SIG-M5 treated with dmso at 0.1 percent for 504 hours (cell line): ENCODE data around the gene ECHDC1.
"Not testable (repeated sequence)": the region's sequence is repeated elsewhere in the genome, so short reads cannot be mapped to it uniquely, and the experiment has no call there.

ENCODE experiments used
- DNase-seq: peaks from one replicate; lab custom pipeline; 2025; ENCODE audit not compliant: unreplicated experiment; lab: John Stamatoyannopoulos, UW

Gene ECHDC1, protein sequence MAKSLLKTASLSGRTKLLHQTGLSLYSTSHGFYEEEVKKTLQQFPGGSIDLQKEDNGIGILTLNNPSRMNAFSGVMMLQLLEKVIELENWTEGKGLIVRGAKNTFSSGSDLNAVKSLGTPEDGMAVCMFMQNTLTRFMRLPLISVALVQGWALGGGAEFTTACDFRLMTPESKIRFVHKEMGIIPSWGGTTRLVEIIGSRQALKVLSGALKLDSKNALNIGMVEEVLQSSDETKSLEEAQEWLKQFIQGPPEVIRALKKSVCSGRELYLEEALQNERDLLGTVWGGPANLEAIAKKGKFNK

DNA sequence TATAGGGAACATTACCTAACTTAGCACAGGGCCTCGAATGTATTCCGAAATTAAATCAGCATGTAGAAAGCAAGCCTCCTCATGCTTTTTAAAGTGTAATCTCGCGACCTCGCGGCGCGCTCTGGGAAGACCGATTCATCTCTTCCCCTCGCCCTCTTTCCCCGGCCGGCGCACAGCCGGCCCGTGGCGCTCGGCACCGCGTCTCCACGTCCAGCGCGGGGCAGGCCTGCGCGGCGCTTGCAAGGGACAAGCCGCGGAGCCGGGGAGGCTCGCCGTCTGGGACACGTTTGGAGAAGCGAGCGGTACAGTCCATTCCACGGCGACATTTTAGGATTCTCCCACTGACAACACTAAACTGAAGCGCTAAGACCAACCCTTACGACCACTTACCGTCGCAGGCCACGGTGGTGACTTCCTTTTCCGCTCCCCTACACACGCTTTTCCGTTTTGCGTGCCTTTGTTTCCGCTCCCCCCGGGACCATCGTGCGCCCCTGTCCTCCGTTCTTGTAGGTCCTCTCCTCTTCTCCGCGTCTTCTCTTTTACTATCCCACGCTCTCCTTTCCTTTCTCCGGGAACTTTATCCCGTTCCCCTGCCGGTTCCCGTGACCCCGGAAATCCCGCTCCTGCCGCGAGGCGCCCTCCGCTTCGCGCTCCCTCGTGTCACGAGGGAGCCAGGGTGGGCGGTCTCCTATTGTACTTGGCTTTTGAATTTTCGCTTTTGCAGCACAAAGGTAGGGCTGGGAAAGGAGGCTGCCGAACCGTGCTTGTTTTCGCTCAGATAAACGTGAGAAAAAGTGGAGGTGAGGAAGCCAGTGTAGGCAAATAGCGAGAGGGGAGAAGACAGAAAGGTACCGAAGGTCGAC is at the start of gene ECHDC1:
TSS of gene ECHDC1 (minus strand) at position 664 of the 863 bp plus-strand sequence. CDS start 12,581 bp downstream, outside the sequence.
- DNase-seq, result peak; percentile 77

DNA sequence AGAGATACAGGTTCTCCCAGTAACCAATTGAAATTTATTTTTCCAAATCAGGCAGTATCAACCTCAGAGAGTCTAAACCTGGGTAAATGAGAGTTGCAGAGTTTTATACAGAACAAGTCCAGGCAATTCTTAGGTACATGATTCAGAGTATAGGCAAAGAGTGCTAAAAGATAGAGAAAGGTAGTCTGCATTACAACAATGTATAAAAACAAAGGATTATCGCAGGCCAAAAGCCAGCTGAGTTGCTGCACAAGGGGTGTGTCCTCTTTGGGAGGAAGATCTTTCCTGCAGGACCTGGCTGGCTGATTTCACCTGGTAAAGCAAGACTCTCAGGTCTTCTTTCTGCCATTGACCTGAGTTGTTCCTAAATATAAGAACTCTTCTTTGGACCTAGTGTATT is 48.9 kb upstream of the ECHDC1 start:
- no peak for DNase-seq

DNA sequence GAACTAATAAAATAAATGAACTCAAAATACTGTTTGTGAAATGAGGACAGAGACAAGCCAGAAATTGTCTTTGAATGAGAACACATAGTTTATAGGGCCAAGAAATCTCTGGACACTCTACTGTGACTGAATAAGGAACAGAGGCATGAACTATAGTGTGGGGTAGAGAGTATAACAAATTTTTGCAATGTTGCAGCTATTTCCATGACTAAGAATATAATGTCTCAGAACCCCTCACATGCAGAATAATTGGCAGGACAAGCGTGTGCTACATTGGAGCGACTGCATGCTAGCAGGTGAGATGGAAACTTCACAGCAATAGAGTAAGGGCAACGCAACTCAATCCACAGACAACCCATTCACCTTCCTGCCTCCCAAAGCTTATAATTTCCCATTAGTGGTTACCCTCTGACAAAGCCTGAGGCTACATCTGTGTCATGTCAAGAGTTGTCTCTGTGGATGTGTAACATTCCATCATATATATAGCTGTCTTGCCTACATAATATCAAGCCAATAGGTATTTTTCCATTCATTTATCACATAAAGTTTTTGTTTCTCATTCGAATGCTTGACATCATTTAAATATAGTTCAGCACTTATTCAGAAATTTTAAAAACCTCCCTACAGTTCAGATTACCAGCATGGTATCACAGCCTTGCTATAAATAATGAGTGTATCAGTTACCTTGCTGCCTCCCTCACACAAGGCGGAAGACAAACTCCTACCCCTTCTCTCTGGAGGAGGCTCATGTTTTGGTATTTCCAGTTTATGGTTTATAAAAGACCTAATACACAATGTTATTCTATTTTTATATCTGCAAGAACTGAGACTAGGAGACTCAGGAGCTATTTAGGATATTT is 47.9 kb upstream of the ECHDC1 start:
- DNase-seq, result no peak

DNA sequence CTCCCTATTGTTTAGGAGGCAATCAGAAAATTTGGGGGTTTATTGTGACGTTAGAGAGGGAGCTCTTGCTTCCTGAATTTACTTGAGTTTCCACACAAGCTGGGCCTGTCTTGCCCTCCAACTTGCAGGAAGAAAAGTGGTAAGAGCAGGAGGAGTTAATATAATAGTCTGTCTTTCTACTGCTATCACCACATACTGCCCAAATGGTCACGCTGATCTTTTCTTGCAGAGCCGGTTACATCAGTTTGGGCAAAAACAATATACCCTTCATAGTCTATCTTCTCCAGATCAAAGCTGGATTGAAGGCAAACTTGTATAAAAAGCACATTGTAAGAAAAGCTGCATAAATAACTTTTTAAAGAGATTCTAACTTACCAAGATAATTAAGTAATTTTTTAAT is 46.3 kb upstream of the ECHDC1 start:
- DNase-seq, result no peak

DNA sequence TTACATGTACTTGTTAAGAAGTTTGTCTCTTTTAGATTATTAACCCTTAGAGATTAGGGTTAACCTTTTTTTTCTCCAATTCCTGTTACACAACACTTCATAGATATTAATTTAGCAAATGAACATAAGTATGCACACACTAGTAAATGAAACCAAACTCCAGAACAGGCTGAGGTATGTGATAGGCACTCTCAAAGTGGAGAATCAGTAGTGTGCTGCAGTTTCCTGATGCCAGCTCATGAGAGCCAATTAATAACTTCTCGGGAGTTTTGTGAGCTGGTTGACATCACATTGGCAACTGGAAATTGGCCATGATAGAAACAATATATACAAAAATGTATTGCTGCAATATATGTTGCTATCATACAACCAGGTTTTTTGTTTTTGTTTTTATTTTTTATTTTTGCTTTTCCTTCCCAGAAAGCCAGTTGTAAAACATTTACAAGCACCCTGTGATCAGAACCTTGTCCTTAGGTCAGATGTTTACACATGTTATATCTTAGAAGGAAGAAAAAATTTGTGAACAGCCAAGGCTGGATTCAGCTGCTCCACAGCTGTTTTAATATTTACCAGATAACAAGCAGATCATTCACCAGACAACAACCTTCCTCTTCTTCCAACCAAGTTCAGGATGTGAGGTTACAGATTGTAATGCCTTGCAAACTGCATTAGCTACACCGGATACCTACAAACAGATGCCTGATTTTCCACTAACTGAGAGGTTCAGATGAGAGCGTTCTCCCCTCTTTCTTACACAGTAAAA is 42.4 kb upstream of the ECHDC1 start:
- no peak for DNase-seq

DNA sequence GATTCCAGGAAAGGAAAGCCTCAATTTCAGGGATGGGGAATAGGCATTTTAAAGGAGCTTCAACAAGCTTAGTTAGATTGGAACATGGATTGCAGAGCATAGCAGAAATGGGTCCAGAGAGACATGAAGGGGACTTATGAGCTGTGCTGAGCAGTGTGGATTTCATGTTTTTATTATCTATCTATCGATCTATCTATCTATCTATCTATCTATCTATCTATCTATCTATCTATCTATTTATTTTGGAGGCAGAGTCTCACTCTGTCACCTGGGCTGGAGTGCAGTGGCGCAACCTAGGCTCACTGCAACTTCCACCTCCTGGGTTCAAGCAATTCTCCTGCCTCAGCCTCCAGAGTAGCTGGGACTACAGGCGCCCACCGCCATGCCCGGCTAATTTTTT is 41.4 kb upstream of the ECHDC1 start:
- not testable (repeated sequence) for DNase-seq

DNA sequence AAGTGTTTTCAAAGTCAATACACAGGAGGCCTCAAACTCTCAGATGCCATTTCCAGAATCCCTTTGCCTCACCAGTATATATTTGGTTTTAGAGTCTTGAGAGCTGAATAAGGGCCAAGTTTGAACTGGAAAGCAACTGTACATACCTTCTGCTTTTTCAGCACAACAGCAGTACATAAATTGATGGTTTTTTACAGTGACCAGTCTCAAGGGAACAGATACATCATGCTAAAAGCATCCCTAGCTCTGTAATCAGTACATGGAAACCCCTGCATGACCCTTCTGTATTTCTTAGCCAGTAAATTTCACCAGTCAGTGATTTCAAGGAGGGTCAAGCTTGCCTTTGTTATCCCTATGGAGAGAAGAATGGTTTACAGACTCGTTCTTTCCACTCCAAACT is 40.6 kb upstream of the ECHDC1 start:
- no peak for DNase-seq

DNA sequence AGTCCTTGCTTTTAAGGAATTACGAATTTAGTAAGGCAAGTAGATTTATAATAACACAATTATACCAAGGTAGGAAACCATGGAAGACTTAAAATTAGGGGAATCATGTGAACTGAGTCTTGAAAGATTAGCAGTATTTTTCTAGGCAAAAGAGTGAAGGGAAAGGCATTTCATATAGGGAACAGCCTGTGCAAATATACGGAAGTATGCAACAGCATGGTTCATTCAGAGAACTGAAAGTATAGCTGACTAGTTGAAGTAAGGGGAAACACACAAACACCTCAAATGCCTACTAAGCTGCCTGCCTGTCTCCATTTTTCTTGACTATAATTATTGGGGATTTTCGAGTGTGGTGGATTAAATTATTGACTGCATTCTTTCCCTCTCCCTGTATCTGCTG is 39.0 kb upstream of the ECHDC1 start:
- no peak for DNase-seq

DNA sequence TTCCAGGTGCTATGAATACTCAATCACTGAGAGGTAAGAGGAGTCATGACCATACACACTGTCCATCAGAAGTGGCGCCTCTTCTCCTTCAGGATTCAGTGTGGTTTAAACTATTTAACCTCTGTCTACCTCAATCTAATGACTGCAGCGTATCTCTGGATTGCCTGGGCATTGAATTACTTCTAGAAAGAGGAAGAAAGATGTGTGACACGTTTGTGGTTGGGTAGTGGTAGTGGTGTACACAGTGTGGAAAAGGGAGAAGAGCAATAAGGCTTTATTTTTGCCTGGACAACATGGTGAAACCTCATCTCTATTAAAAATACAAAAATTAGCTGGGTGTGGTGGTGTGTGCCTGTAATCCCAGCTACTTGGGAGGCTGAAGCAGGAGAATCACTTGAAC is 38.0 kb upstream of the ECHDC1 start:
- peak; percentile 48 for DNase-seq

DNA sequence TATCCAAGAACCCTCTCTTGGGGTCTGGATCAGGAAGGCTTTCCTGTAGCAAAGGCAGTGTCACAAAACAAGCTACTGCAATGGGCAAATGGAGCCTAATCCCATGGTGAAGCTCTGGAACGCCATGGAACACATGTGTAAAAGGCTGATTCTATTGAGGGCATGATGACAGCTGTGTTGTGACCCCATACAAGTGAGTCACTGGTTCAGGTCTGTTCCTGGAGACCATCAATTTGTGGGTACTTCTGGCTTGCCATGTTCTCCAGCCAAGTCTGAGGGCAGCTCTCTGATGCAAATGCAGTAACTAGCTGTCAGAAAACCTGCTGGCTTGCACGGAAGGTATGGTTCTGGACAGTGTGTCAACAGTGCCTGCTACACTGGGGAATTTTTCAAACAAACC is 33.3 kb upstream of the ECHDC1 start:
- DNase-seq, result no peak

DNA sequence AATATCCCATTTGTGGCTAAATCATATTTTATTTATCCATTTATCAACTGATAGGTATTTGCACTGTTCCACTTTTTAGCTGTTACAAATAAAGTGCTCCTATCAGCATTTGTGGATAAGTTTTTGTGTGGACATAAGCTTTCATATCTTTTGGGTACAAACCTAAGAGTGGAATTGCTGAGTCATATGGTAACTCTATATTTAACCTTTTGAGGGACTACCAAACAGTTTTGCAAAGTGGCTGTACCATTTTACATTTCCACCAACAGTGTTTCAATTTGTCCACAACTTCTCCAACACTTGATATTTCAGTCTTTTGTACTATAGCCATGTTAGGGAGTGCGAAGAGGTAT is 23.6 kb upstream of the ECHDC1 start:
- no peak for DNase-seq

DNA sequence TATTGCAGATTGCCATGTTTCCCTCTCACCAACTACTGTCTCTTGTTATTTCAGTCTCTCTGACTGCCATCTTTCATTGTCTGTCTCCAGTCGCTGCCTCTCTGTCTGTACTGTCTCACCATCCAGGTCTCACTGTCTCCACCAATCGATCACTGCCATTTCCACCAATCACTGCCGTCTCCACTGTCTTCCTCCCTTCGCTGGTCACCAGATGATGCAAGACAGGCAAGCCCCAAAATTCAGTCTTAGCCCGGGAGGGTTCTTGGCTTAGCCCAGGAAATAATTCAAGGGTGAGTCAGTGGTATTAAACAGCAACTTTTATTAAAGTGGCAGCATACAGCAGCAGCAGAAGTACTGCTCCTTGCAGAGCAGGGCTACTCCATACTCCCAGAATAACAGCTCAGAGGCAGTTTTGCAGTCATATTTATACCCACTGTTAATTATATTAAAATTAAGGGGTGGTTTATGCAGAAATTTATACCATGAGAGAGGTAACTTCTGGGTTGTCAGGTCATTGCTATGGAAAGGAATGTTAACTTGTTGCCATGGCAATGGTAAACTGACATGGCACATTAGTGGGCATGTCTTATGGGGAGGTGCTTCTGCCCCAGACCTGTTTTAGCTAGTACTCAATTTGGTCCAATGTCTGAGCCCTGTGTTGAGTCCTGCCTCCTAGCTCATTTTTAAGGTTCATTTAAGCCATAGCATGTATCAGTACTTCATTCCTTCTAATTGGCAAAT is 23.0 kb upstream of the ECHDC1 start:
- DNase-seq, result no peak

DNA sequence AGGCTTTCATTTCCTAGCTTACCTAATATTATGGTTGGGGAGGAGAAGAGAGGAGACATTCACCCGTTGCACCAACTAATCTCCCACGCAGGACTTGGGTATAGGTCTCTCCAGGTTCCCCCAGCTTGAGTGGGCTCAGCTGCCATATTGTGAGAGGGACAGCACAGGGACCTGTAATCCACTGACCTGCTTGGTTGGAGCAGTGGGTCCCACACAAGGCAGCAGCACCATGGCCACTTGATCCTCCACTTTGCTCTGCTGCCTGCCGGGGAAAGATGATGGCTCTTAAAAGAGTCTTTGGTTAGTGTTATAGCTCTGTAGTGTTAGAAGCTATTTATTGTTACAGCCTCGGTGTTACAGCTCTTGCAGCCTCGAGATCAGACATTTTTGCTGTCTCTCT is 22.5 kb upstream of the ECHDC1 start:
- DNase-seq, result no peak

DNA sequence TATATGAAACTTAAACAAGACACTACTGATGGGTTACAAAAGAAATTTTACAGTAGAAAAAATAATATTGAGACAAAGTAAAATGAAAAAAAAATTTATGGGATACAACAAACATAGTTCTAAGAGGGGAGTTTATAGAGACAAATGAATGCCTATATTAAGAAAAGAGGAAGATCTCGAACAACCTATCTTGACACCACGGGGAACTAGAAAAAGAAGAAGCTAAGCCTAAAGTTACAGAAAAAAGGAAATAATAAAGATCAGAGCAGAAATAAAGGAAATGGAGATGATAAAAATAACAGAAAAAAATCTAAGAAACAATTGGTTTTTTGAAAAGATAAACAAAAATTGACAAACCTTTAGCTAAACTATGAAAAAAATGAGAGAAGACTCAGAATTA is 9.1 kb upstream of the ECHDC1 start:
- DNase-seq, result peak; percentile 84

DNA sequence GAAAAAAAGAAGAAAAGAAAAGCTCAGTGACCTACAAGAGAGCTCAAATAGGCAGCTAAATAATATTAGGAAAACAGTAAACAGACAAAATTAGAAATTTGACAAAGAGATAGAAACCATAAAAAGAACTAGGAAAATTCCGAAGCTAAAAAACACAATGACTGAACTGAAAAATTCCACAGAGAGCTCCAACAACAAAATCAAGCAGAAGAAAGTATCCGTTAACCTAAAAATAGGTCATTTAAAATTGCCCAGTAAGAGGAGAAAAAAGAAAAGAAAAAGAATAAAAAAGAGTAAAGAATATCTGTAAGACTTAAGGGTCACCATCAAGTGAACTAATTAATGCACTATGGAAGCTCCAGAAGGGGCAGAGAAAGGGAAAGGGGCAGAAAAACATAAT is 6.6 kb upstream of the ECHDC1 start:
- DNase-seq, result no peak

DNA sequence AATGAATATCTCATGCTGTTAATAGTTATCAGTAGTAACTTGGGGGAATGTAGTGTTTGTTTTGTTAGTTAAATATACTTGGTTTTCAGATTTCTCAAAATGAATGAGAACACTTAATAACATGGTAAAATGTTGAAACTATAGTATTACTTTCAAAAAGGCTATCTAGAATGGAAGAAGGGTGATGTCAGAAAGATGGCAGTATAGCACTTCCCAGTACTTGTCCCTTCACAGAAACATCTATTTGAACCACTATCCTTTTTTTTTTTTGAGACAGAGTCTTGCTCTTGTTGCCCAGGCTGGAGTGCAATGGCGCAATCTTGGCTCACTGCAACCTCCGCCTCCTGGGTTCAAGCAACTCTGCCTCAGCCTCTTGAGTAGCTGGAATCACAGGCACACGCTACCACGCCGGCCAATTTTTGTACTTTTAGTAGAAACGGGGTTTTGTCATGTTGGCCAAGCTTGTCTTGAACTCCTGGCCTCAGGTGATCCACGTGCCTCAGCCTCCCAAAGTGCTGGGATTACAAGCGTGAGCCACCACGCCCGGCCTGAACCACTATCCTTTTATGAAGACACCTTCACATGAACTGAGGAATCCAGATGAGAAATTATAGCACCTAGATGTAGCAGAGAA is 4.7 kb upstream of the ECHDC1 start:
- DNase-seq, result peak; percentile 32

DNA sequence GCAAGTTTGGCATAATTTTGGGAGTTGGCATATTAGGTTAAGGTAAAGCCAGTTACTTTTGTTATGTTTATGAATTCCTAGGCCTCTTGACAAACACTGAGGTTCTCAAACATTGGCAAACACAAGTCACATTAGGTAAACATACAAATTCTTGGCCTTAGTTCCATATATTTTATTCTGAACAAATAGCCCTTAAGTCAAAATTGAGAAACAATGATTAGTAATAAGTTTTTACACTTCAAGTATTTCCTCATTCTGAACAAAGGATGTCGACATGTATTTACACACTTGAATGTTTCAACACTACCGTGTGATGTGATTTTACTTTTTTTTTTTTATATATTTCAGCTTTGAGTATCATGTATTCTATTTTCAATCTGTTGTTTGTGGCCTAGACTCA is 3.8 kb upstream of the ECHDC1 start:
- peak; percentile 63 for DNase-seq

DNA sequence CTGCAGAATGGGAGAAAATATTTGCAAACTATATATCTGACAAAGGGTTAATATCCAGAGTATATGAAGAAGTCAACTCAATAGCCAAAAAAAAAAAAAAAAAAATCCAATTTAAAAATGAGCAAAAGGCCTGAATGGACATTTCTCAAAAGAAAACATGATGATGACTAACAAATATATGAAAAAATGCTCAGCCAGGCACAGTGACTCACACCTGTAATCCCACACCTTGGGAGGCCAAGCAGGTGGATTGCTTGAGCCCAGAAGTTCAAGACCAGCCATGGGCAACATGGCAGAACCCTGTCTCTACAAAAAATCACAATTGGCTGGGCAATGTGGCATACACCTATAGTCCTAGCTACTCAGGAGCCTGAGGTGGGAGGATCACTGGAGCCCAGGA is 2.1 kb upstream of the ECHDC1 start:
- no peak for DNase-seq

DNA sequence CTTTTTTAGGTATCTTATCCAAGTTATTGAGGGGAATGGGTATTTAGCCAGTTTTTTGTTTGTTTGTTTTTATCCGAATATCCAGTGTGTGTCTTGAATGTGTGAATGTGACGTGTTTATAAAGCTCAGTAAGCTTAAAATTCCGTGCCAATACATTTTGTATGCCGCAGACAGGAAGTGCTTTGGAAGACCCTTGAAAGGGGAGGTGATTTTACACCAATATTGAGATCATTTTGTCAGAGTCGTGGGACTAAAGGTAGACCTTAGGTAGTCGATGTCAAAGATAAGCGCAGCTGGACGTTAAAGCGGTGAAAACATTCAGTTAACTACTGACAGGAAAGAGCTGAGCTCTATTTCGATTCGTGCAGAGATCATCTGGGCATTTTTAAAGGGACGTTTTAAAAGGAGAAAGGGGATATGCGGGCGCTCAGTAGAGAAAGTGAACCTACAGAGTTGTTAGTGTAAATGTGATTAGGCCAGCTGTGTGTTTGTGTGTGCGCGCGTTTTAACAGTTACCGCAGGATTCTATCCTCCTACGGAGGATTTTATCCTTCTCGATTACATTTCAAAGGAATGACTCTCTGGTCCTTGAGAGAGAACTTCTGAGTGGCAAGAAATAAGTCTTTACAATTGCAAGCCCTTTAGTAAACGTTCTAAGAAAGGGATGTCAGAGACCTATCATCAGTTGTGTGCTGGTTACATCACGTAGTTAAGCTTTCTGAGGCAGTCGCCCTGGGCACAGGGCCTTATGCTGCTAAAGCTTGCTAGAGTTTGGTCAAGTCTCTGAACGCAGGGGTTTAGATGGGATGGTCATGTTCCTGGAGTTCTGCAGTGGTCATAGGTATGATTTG is 625 bp upstream of the ECHDC1 start:
- no peak for DNase-seq
